Activated T-helper 1 cell treated with Interleukin-2 at 50 U/mL for 16 hours (primary cell): ENCODE data around the gene MAP4K5.

Experiments
- DNase-seq: peaks from one replicate; pipeline ENCODE4 v3.0.0-alpha.2; 2020; ENCODE audit warnings: low read depth

Gene MAP4K5

GRCh38 chr14:50476134-50476533, 56.2 kb downstream of the MAP4K5 start:
- no peak for DNase-seq

- DNase-seq = no peak
Measured at GRCh38 chr14:50475460-50475859, 56.9 kb downstream of the MAP4K5 start.

GRCh38 chr14:50471838-50472465, 60.4 kb downstream of the MAP4K5 start:
- DNase-seq = no peak

- no peak for DNase-seq
Measured at GRCh38 chr14:50469982-50470381, 62.4 kb downstream of the MAP4K5 start.

GRCh38 chr14:50462111-50462510, 70.3 kb downstream of the MAP4K5 start:
- no peak for DNase-seq

GRCh38 chr14:50453869-50454268, 78.5 kb downstream of the MAP4K5 start:
- DNase-seq = no peak

GRCh38 chr14:50452979-50453705, 79.2 kb downstream of the MAP4K5 start:
- DNase-seq = no peak

- DNase-seq = no peak
Measured at GRCh38 chr14:50452296-50452695, 80.1 kb downstream of the MAP4K5 start.

GRCh38 chr14:50451854-50452253, 80.5 kb downstream of the MAP4K5 start:
- DNase-seq = no peak

GRCh38 chr14:50447461-50447860, 84.9 kb downstream of the MAP4K5 start:
- no peak for DNase-seq

GRCh38 chr14:50434528-50434927, 97.8 kb downstream of the MAP4K5 start:
- no peak for DNase-seq

- DNase-seq = no peak
Measured at GRCh38 chr14:50432131-50432530, 100.2 kb downstream of the MAP4K5 start.

- DNase-seq = no peak
Measured at GRCh38 chr14:50425816-50426215, 106.6 kb downstream of the MAP4K5 start.

- no peak for DNase-seq
Measured at GRCh38 chr14:50425105-50425504, 107.3 kb downstream of the MAP4K5 start.

GRCh38 chr14:50423529-50423928, 108.8 kb downstream of the MAP4K5 start:
- no peak for DNase-seq

GRCh38 chr14:50421499-50421898, 110.9 kb downstream of the MAP4K5 start:
- DNase-seq = no peak

- no peak for DNase-seq
Measured at GRCh38 chr14:50417853-50418252, 114.5 kb downstream of the MAP4K5 start.

- no peak for DNase-seq
Measured at GRCh38 chr14:50410921-50411320, 121.4 kb downstream of the MAP4K5 start.

GRCh38 chr14:50410071-50410470, 122.3 kb downstream of the MAP4K5 start:
- DNase-seq = no peak

- no peak for DNase-seq
Measured at GRCh38 chr14:50407111-50407812, 125.1 kb downstream of the MAP4K5 start.

- DNase-seq = no peak
Measured at GRCh38 chr14:50403419-50403818, 128.9 kb downstream of the MAP4K5 start.

GRCh38 chr14:50402965-50403364, 129.4 kb downstream of the MAP4K5 start:
- no peak for DNase-seq

- no peak for DNase-seq
Measured at GRCh38 chr14:50400461-50400860, 131.9 kb downstream of the MAP4K5 start.
